Fibroblast of mammary gland (primary cell): ENCODE results near the gene ENPP5.

ENCODE experiments used
- DNase-seq: peaks from one replicate; pipeline ENCODE4 v3.0.0-alpha.2; 2010; ENCODE audit warnings: low read depth
- H3K4me3 ChIP-seq: 2 replicates; pipeline ENCODE4 v1.5.1; 2011; ENCODE audit warnings: low read depth, mild to moderate bottlenecking, low read length, moderate library complexity; ENCODE audit not compliant: control insufficient read depth
- CTCF ChIP-seq: conservative IDR thresholded peaks from 2 replicates; pipeline ENCODE4 v1.5.1; 2011; ENCODE audit warnings: low read depth, low read length, inconsistent platforms; ENCODE audit not compliant: control insufficient read depth, insufficient read depth

The ENPP5 gene

GRCh38 chr6:46203391-46204177 is 32.8 kb upstream of the ENPP5 start:
- no peak for TF ChIP-seq CTCF
- no peak overlapping the region for H3K4me3 ChIP-seq
- DNase-seq = peak; percentile 36

- TF ChIP-seq CTCF = no peak
- no peak overlapping the region for H3K4me3 ChIP-seq
- DNase-seq = peak; percentile 52
Measured at GRCh38 chr6:46201702-46202101, 30.9 kb upstream of the ENPP5 start.

- peak; percentile 95 for DNase-seq
- TF ChIP-seq CTCF = no peak
- no peak overlapping the region for H3K4me3 ChIP-seq
Measured at GRCh38 chr6:46199387-46199786, 28.6 kb upstream of the ENPP5 start.

GRCh38 chr6:46191961-46192360 is 21.2 kb upstream of the ENPP5 start:
- DNase-seq = peak; percentile 97
- no peak for TF ChIP-seq CTCF
- H3K4me3 ChIP-seq = no peak overlapping the region

- no peak overlapping the region for H3K4me3 ChIP-seq
- no peak for DNase-seq
- TF ChIP-seq CTCF = no peak
Measured at GRCh38 chr6:46190889-46191288, 20.1 kb upstream of the ENPP5 start.

GRCh38 chr6:46189726-46190125 is 18.9 kb upstream of the ENPP5 start:
- DNase-seq = no peak
- no peak overlapping the region for H3K4me3 ChIP-seq
- no peak for TF ChIP-seq CTCF
